HCT116 (cell line): Measurements from ENCODE around the gene MAX. TPM values are rescaled to one million over a fixed set of nuclear protein-coding genes. Genes with fewer than 3 reads are reported as not detected.

Experiments used
- ATAC-seq: fragments of 200-7000 bp; cut with Tn5 transposase; 2 replicates; pipeline ENCODE4 v1.9.1; 2020; ENCODE audit warnings: mild to moderate bottlenecking, moderate library complexity
- BruUV-seq: library from RNA; stranded (reverse); fragments of 400-500 nt; replicated peaks from 2 replicates; lab custom pipeline; 2021; lab: Mats Ljungman, UMichigan
- CTCF ChIA-PET: fragments of 300-600 bp; sonication (Branson Sonifier 250); formaldehyde crosslinking; loops from one replicate; lab custom pipeline; 2021; ENCODE audit warnings: antibody characterized with exemption; lab: Charles Lee
- POLR2A ChIA-PET: fragments of 300-600, 350-600 bp; sonication (Branson Sonifier 250); formaldehyde crosslinking; loops from one replicate; lab custom pipeline; 2021; ENCODE audit warnings: antibody characterized with exemption; lab: Charles Lee
- RAD21 ChIA-PET, 2 experiments: fragments of 300-600 bp; sonication (Branson Sonifier 250); formaldehyde crosslinking; loops; one replicate each; lab custom pipeline; 2023; ENCODE audit warnings: low total read pairs in 2 of 2; ENCODE audit not compliant: uncharacterized antibody in 2 of 2, unreplicated experiment in 2 of 2, low non-redundant PET in 1 of 2; lab: Charles Lee
- DNase-seq: peaks from one replicate; pipeline ENCODE4 v3.0.0-alpha.2; 2010; ENCODE audit warnings: low read depth, low spot score
- H2AFZ ChIP-seq: fragments of 200-600 bp; shearing (Covaris generic), sonication (generic); 2 replicates; pipeline ENCODE4 v1.6.1; 2017; ENCODE audit warnings: low read depth, mixed run types, mixed read lengths, antibody characterized with exemption, low read length; ENCODE audit not compliant: poor library complexity, severe bottlenecking
- H3K27ac ChIP-seq: 2 replicates; pipeline ENCODE4 v1.5.1; 2012; ENCODE audit warnings: low read depth, low read length
- H3K27me3 ChIP-seq: fragments of 200-600 bp; sonication (generic); 2 replicates; pipeline ENCODE4 v1.6.1; 2016; ENCODE audit warnings: mixed run types, low read length, mixed read lengths; ENCODE audit not compliant: insufficient read depth
- H3K36me3 ChIP-seq, 2 experiments: fragments of 200-500 bp in 1 of 2; fragments of 200-600 bp in 1 of 2; sonication (Bioruptor generic) in 1 of 2; sonication (generic) in 1 of 2; 2 replicates each; pipeline versions ENCODE4 v1.5.1 to v1.6.1; 2014 to 2016; ENCODE audit warnings: low read length in 2 of 2, inconsistent platforms in 1 of 2, mixed read lengths in 1 of 2, mixed run types in 1 of 2; ENCODE audit not compliant: insufficient read depth in 2 of 2, control insufficient read depth in 1 of 2
- H3K4me1 ChIP-seq, 2 experiments: fragments of 200-600 bp in 1 of 2; sonication (generic) in 1 of 2; 2 replicates each; pipeline versions ENCODE4 v1.5.1 to v1.6.1; 2012 to 2017; ENCODE audit warnings: low read length in 2 of 2, inconsistent platforms in 1 of 2, mild to moderate bottlenecking in 1 of 2, mixed read lengths in 1 of 2, mixed run types in 1 of 2, moderate library complexity in 1 of 2; ENCODE audit not compliant: insufficient read depth in 2 of 2, control insufficient read depth in 1 of 2
- H3K4me2 ChIP-seq: fragments of 200-600 bp; sonication (generic); 2 replicates; pipeline ENCODE4 v1.6.1; 2017; ENCODE audit warnings: mixed run types, low read length, mixed read lengths
- H3K4me3 ChIP-seq, 2 experiments: fragments of 200-600 bp in 1 of 2; sonication (generic) in 1 of 2; replicated peaks in 1 of 2; 2 replicates each; pipeline ENCODE4 v1.5.1; 2011 to 2016; ENCODE audit warnings: low read length in 2 of 2, control low read depth in 1 of 2, low read depth in 1 of 2, mild to moderate bottlenecking in 1 of 2, mixed read lengths in 1 of 2, mixed run types in 1 of 2
- H3K79me2 ChIP-seq: fragments of 200-600 bp; sonication (generic); 2 replicates; pipeline ENCODE4 v1.6.1; 2017; ENCODE audit warnings: mild to moderate bottlenecking, mixed run types, low read length, moderate library complexity, mixed read lengths; ENCODE audit not compliant: insufficient read depth
- H3K9ac ChIP-seq: fragments of 200-600 bp; sonication (generic); 2 replicates; pipeline ENCODE4 v1.6.1; 2016; ENCODE audit warnings: low read length, mixed read lengths
- H3K9me2 ChIP-seq: fragments of 200-600 bp; sonication (generic), shearing (Covaris generic); 2 replicates; pipeline ENCODE4 v1.6.1; 2017; ENCODE audit warnings: mixed run types, mild to moderate bottlenecking, moderate library complexity; ENCODE audit not compliant: insufficient read depth
- H3K9me3 ChIP-seq, 2 experiments: fragments of 200-500 bp in 1 of 2; fragments of 200-600 bp in 1 of 2; sonication (Bioruptor generic) in 1 of 2; sonication (generic) in 1 of 2; 2 replicates each; pipeline ENCODE4 v1.6.1; 2014 to 2017; ENCODE audit warnings: low read length in 2 of 2, mixed read lengths in 2 of 2, inconsistent platforms in 1 of 2, low read depth in 1 of 2, mild to moderate bottlenecking in 1 of 2, mixed run types in 1 of 2, moderate library complexity in 1 of 2; ENCODE audit not compliant: control insufficient read depth in 1 of 2, insufficient read depth in 1 of 2
- H4K20me1 ChIP-seq: fragments of 200-600 bp; sonication (generic), shearing (Covaris generic); 2 replicates; pipeline ENCODE4 v1.6.1; 2017; ENCODE audit warnings: mixed run types, mild to moderate bottlenecking, moderate library complexity; ENCODE audit not compliant: insufficient read depth
- CBX3 ChIP-seq: IDR thresholded peaks from 2 replicates; pipeline ENCODE4 v1.6.1; 2012; ENCODE audit warnings: low read depth
- EGR1 ChIP-seq: IDR thresholded peaks from 2 replicates; pipeline ENCODE4 v1.6.1; 2012; ENCODE audit warnings: low read depth
- ELF1 ChIP-seq: IDR thresholded peaks from 2 replicates; pipeline ENCODE4 v1.6.1; 2012; ENCODE audit warnings: low read depth, borderline replicate concordance
- EZH2 ChIP-seq: fragments of 200-600 bp; sonication (generic); IDR thresholded peaks from 2 replicates; pipeline ENCODE4 v1.6.1; 2017; ENCODE audit warnings: antibody characterized with exemption, mixed run types
- EZH2phosphoT487 ChIP-seq: fragments of 200-600 bp; IDR thresholded peaks from 2 replicates; pipeline ENCODE4 v1.6.1; 2018; ENCODE audit warnings: antibody characterized with exemption, borderline replicate concordance
- JUND ChIP-seq: IDR thresholded peaks from 2 replicates; pipeline ENCODE4 v1.6.1; 2012
- POLR2A ChIP-seq: IDR thresholded peaks from 2 replicates; pipeline ENCODE4 v1.7.0; 2011; ENCODE audit warnings: borderline replicate concordance; ENCODE audit not compliant: insufficient read depth, insufficient read length; ENCODE audit errors: extremely low read depth
- SIN3A ChIP-seq: IDR thresholded peaks from 2 replicates; pipeline ENCODE4 v1.6.1; 2012; ENCODE audit warnings: low read depth
- SP1 ChIP-seq: IDR thresholded peaks from 2 replicates; pipeline ENCODE4 v1.6.1; 2012; ENCODE audit warnings: low read depth
- SRF ChIP-seq: IDR thresholded peaks from 2 replicates; pipeline ENCODE4 v1.6.1; 2012; ENCODE audit warnings: low read depth
- YY1 ChIP-seq: IDR thresholded peaks from 2 replicates; pipeline ENCODE4 v1.6.1; 2011; ENCODE audit warnings: low read length, low read depth, moderate library complexity, mild to moderate bottlenecking; ENCODE audit not compliant: insufficient replicate concordance; ENCODE audit errors: extremely low read depth
- ZFX ChIP-seq: fragments of 450-650 bp; IDR thresholded peaks from 2 replicates; pipeline ENCODE4 v1.6.1; 2017
- ZNF274 ChIP-seq: fragments of 200-500 bp; sonication (Bioruptor generic); IDR thresholded peaks from 2 replicates; pipeline ENCODE4 v1.6.1; 2014; ENCODE audit warnings: mild to moderate bottlenecking, low read depth, low read length, inconsistent platforms
- intact Hi-C: fragments of 100-400 bp; cut with micrococcal nuclease; formaldehyde crosslinking; loops from 2 replicates; pipeline ENCODE4 v1.10.0; 2022
- total RNA-seq: library from RNA; stranded (reverse); gene quantifications from one replicate; pipeline ENCODE4 v1.2.1, GENCODE V29; 2021; ENCODE audit not compliant: unreplicated experiment
- TF ChIP-seq, protein P1 (sequence below), 3 experiments: fragments of 200-600 bp in 1 of 3; sonication (generic) in 1 of 3; IDR thresholded peaks in 2 of 3; conservative IDR thresholded peaks in 1 of 3; 2 replicates each; pipeline ENCODE4 v1.5.1; 2012 to 2017; ENCODE audit warnings: low read depth in 2 of 3, low read length in 2 of 3, antibody characterized with exemption in 1 of 3, borderline replicate concordance in 1 of 3, control low read depth in 1 of 3, mild to moderate bottlenecking in 1 of 3, mixed read lengths in 1 of 3, mixed run types in 1 of 3, moderate library complexity in 1 of 3; ENCODE audit not compliant: insufficient read depth in 1 of 3
- TF ChIP-seq, protein P2 (sequence below): IDR thresholded peaks from 2 replicates; pipeline ENCODE4 v1.6.1; 2012
- TF ChIP-seq, protein P3 (sequence below): IDR thresholded peaks from 2 replicates; pipeline ENCODE4 v1.6.1; 2012; ENCODE audit warnings: low read depth

The MAX gene
- total RNA-seq, 1 experiment from 2014 or later, result 72.6 TPM

DNA sequence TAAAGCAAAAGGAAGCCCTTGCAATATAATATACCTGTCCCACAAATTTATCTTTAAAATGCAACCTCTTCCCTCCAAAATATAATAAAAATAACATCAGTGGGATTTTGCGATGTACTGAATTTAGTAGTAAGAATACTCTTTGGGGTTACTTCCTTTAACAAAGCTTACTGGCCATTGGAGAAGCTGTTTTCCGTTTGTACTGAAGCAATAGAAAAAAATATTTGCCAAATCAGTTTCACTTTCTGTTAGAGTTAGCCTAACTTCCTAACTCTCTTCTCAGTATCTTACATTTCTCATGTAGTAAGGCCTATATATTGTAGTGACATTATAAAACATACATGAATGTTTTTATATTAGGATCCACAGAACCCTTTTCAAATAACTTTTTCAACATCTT is 3.7 kb downstream of the MAX start:
- Histone ChIP-seq H3K4me2 (no peak overlapping the region), H3K27ac (no peak overlapping the region), H3K27me3 (no peaks in the 10 kb centered on the region), H3K4me3 (no peak overlapping the region), H3K79me2 (peaks cover 61% of the 10 kb centered on the region), H3K4me1 (peaks cover 8 to 15% of the 10 kb centered on the region in 2 experiments; a peak in 2 of 4 replicates), H4K20me1 (no peaks in the 10 kb centered on the region), H3K9ac (no peak overlapping the region), H2AFZ (no peak overlapping the region), H3K9me3 (no peaks in the 10 kb centered on the region), H3K9me2 (no peaks in the 10 kb centered on the region), H3K36me3 (peaks cover 3 to 20% of the 10 kb centered on the region in 2 experiments; a peak in 3 of 4 replicates)
- ChIA-PET CTCF (no interaction called here), RAD21 (no interaction called here), POLR2A (no interaction called here)
- ATAC-seq (no peak), DNase-seq (no peak)
- intact Hi-C loops, result no loop called here
- TF ChIP-seq SP1 (no peak), SIN3A (no peak), EZH2 (no peak), SRF (no peak)
- TF ChIP-seq, protein P1, sequence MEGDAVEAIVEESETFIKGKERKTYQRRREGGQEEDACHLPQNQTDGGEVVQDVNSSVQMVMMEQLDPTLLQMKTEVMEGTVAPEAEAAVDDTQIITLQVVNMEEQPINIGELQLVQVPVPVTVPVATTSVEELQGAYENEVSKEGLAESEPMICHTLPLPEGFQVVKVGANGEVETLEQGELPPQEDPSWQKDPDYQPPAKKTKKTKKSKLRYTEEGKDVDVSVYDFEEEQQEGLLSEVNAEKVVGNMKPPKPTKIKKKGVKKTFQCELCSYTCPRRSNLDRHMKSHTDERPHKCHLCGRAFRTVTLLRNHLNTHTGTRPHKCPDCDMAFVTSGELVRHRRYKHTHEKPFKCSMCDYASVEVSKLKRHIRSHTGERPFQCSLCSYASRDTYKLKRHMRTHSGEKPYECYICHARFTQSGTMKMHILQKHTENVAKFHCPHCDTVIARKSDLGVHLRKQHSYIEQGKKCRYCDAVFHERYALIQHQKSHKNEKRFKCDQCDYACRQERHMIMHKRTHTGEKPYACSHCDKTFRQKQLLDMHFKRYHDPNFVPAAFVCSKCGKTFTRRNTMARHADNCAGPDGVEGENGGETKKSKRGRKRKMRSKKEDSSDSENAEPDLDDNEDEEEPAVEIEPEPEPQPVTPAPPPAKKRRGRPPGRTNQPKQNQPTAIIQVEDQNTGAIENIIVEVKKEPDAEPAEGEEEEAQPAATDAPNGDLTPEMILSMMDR (IDR thresholded peaks at IDR 0.05 in 2 of 3, conservative IDR thresholded peaks at IDR 0.05 in 1 of 3; ENCODE audit: borderline replicate concordance in 1 of 3, insufficient read depth in 1 of 3, low read depth in 2 of 3, low read length in 2 of 3), result no peak
- BruUV-seq, result no TSS peak

DNA sequence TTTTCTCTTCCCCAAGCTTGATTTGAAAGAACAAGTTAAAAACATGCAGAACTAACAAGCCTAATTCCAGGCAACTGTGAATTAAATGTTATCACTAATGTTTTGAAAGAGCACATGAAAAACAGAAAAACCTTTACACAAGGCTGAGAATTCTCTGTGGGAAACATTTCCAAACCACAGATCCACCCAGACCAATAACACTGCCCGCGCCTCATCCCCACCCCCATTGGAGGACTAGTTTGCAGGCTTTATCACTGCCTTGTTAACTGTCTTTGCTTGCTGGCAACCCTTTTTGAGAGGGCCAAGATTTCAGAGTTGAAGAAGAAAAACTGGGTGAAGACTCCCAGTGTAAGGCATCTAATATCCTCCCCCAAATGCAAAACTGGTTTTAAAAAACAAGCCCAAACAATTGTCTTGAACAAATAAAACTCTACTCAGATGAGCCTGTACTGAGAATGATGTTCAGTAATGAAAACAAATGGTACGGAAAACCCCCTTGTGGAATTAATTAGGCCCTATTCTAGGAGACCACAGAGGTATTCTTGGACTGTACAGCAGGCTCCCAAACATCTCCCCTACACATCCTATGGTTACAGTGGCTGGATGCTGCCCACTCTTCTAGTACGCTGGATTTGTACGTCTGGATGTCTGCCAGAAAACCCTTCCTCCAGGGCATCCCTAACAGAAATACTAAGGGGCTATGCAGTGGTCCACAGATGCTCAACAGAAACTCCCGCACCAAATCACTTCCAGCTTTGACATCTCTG is 5.8 kb downstream of the MAX start:
- no peak for ATAC-seq
- no peaks in the 10 kb centered on the region for H4K20me1 ChIP-seq
- TF ChIP-seq SIN3A (no peak), ELF1 (no peak), POLR2A (no peak), EGR1 (no peak), ZNF274 (no peak), YY1 (no peak), CBX3 (no peak), JUND (no peak), SRF (no peak), ZFX (no peak), EZH2phosphoT487 (no peak)
- TF ChIP-seq, protein P2, sequence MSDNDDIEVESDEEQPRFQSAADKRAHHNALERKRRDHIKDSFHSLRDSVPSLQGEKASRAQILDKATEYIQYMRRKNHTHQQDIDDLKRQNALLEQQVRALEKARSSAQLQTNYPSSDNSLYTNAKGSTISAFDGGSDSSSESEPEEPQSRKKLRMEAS, result no peak
- TF ChIP-seq, protein P3, sequence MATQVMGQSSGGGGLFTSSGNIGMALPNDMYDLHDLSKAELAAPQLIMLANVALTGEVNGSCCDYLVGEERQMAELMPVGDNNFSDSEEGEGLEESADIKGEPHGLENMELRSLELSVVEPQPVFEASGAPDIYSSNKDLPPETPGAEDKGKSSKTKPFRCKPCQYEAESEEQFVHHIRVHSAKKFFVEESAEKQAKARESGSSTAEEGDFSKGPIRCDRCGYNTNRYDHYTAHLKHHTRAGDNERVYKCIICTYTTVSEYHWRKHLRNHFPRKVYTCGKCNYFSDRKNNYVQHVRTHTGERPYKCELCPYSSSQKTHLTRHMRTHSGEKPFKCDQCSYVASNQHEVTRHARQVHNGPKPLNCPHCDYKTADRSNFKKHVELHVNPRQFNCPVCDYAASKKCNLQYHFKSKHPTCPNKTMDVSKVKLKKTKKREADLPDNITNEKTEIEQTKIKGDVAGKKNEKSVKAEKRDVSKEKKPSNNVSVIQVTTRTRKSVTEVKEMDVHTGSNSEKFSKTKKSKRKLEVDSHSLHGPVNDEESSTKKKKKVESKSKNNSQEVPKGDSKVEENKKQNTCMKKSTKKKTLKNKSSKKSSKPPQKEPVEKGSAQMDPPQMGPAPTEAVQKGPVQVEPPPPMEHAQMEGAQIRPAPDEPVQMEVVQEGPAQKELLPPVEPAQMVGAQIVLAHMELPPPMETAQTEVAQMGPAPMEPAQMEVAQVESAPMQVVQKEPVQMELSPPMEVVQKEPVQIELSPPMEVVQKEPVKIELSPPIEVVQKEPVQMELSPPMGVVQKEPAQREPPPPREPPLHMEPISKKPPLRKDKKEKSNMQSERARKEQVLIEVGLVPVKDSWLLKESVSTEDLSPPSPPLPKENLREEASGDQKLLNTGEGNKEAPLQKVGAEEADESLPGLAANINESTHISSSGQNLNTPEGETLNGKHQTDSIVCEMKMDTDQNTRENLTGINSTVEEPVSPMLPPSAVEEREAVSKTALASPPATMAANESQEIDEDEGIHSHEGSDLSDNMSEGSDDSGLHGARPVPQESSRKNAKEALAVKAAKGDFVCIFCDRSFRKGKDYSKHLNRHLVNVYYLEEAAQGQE, result no peak

More for the DNA sequence above, 5.8 kb downstream of the MAX start:
- POLR2A ChIA-PET, result no interaction called here
- no peak overlapping the region for H3K27ac ChIP-seq
- peaks cover 57% of the 10 kb centered on the region for H3K79me2 ChIP-seq
- no peaks in the 10 kb centered on the region for H3K27me3 ChIP-seq
- no TSS peak for BruUV-seq
- no peaks in the 10 kb centered on the region for H3K9me2 ChIP-seq
- no peak overlapping the region for H2AFZ ChIP-seq
- no peak overlapping the region for H3K9ac ChIP-seq
- no peaks in the 10 kb centered on the region for H3K9me3 ChIP-seq
- H3K4me3 ChIP-seq, result no peak overlapping the region
- no peak overlapping the region for H3K4me2 ChIP-seq
- H3K36me3 ChIP-seq, result peaks cover 15 to 36% of the 10 kb centered on the region in 2 experiments; a peak in 3 of 4 replicates
- DNase-seq, result no peak
- CTCF ChIA-PET, result no interaction called here
- peaks cover 5 to 6% of the 10 kb centered on the region in 2 experiments; a peak in 2 of 4 replicates for H3K4me1 ChIP-seq
- RAD21 ChIA-PET, result no interaction called here
- intact Hi-C loops, result no loop called here
